Calu3 (cell line): ENCODE data around the gene SIPA1. TPM values are rescaled to one million over a fixed set of nuclear protein-coding genes. Genes with fewer than 3 reads are reported as not detected.
"Not testable (repeated sequence)": the region's sequence is repeated elsewhere in the genome, so short reads cannot be mapped to it uniquely, and the experiment has no call there.

Source experiments
- BruUV-seq: library from RNA; stranded (reverse); fragments of 400-500 nt; replicated peaks from 2 replicates; lab custom pipeline; 2021; lab: Mats Ljungman, UMichigan
- CTCF ChIA-PET: fragments of 300-600 bp; sonication (Branson Sonifier 250); formaldehyde crosslinking; loops from one replicate; lab custom pipeline; 2022; ENCODE audit warnings: antibody characterized with exemption; lab: Charles Lee
- DNase-seq: peaks from one replicate; pipeline ENCODE4 v3.0.0; 2022
- H3K27ac Mint-ChIP-seq: one replicate; pipeline ENCODE4 v1.8.0; 2022; ENCODE audit warnings: mixed read lengths; ENCODE audit not compliant: unreplicated experiment
- H3K27me3 Mint-ChIP-seq: one replicate; pipeline ENCODE4 v1.8.0; 2022; ENCODE audit warnings: mixed read lengths; ENCODE audit not compliant: unreplicated experiment
- H3K36me3 Mint-ChIP-seq: one replicate; pipeline ENCODE4 v1.8.0; 2022; ENCODE audit warnings: mild to moderate bottlenecking, moderate library complexity, mixed read lengths; ENCODE audit not compliant: insufficient read depth, unreplicated experiment
- H3K4me1 Mint-ChIP-seq: one replicate; pipeline ENCODE4 v1.8.0; 2022; ENCODE audit warnings: mild to moderate bottlenecking, low read depth, mixed read lengths; ENCODE audit not compliant: unreplicated experiment
- H3K4me3 Mint-ChIP-seq: one replicate; pipeline ENCODE4 v1.8.0; 2022; ENCODE audit warnings: mild to moderate bottlenecking, low read depth, moderate library complexity, mixed read lengths; ENCODE audit not compliant: unreplicated experiment
- H3K9me3 Mint-ChIP-seq: one replicate; pipeline ENCODE4 v1.8.0; 2022; ENCODE audit warnings: low read depth, mixed read lengths; ENCODE audit not compliant: unreplicated experiment
- CTCF ChIP-seq: fragments of 200-600 bp; IDR thresholded peaks from one replicate; pipeline ENCODE4 v1.8.0; 2022; ENCODE audit warnings: antibody characterized with exemption; ENCODE audit not compliant: unreplicated experiment
- intact Hi-C: fragments of 100-400 bp; cut with micrococcal nuclease; formaldehyde crosslinking; loops from one replicate; pipeline ENCODE4 v1.10.0; 2022; ENCODE audit not compliant: unreplicated experiment
- total RNA-seq: library from RNA; stranded (reverse); gene quantifications from 2 replicates; pipeline ENCODE4 v1.2.3, GENCODE V29; 2022

The SIPA1 gene
- total RNA-seq, 1 experiment from 2014 or later, result 41.3 TPM

GRCh38 chr11:65658174-65659021 is 20.5 kb downstream of the SIPA1 start:
- Mint-ChIP-seq H3K4me1 (peaks cover 6% of the 10 kb centered on the region), H3K9me3 (no peaks in the 10 kb centered on the region), H3K27ac (no peak overlapping the region), H3K36me3 (peaks cover 84% of the 10 kb centered on the region), H3K4me3 (no peak overlapping the region), H3K27me3 (no peaks in the 10 kb centered on the region)
- intact Hi-C loops, result no loop called here
- CTCF ChIA-PET, result no interaction called here
- DNase-seq, result no peak
- no TSS peak for BruUV-seq
- TF ChIP-seq CTCF, result no peak

- Mint-ChIP-seq H3K27me3 (no peaks in the 10 kb centered on the region), H3K4me1 (peaks cover 8% of the 10 kb centered on the region), H3K36me3 (peaks cover 77% of the 10 kb centered on the region), H3K9me3 (no peaks in the 10 kb centered on the region), H3K27ac (no peak overlapping the region), H3K4me3 (no peak overlapping the region)
- intact Hi-C loops, result no loop called here
- TF ChIP-seq CTCF, result no peak
- no peak for DNase-seq
- BruUV-seq, result no TSS peak
- CTCF ChIA-PET, result no interaction called here
Observed at GRCh38 chr11:65660038-65660437, 22.1 kb downstream of the SIPA1 start.

GRCh38 chr11:65660908-65661307 is 23.0 kb downstream of the SIPA1 start:
- H3K4me1 Mint-ChIP-seq, H3K9me3 Mint-ChIP-seq, DNase-seq, H3K27ac Mint-ChIP-seq, intact Hi-C loops, H3K27me3 Mint-ChIP-seq, BruUV-seq, CTCF ChIA-PET: not testable (repeated sequence)
- Mint-ChIP-seq H3K4me3 (peak overlapping the region; percentile 78), H3K36me3 (peaks cover 68% of the 10 kb centered on the region)

GRCh38 chr11:65661599-65662246 is 23.8 kb downstream of the SIPA1 start:
- peak overlapping the region; percentile 78 for H3K4me3 Mint-ChIP-seq
- DNase-seq, result no peak
- intact Hi-C loops, result no loop called here

More at GRCh38 chr11:65661599-65662246, 23.8 kb downstream of the SIPA1 start:
- BruUV-seq, result no TSS peak
- H3K27me3 Mint-ChIP-seq, result no peaks in the 10 kb centered on the region
- H3K9me3 Mint-ChIP-seq, result no peaks in the 10 kb centered on the region
- H3K36me3 Mint-ChIP-seq, result peaks cover 60% of the 10 kb centered on the region
- peaks cover 8% of the 10 kb centered on the region for H3K4me1 Mint-ChIP-seq
- no peak for TF ChIP-seq CTCF
- CTCF ChIA-PET, result no interaction called here
- H3K27ac Mint-ChIP-seq, result no peak overlapping the region
